ENCODE measurements around the gene SEZ6.

SEZ6 gene

GRCh38 chr17:28996554-28997096 lies 9.2 kb downstream of the SEZ6 start:
- Histone ChIP-seq H3K4me1 (ENCODE audit: low read length) (peaks cover 5% of the 10 kb centered on the region; the same call in 1 of the 2 replicates), H4K20me1 (ENCODE audit: insufficient read depth, low read length) (no peaks in the 10 kb centered on the region), H3K27ac (ENCODE audit: low read length) (no peak overlapping the region), H3K36me3 (replicated peaks; ENCODE audit: low read depth, low read length) (no peaks in the 10 kb centered on the region), H3K4me3 (ENCODE audit: low read length) (no peak overlapping the region), H2AFZ (ENCODE audit: low read depth, low read length) (no peak overlapping the region), H3K9me3 (ENCODE audit: insufficient read depth, low read length) (no peaks in the 10 kb centered on the region), H3K79me2 (ENCODE audit: low read length) (no peaks in the 10 kb centered on the region), H3K27me3 (ENCODE audit: low read depth, low read length) (no peaks in the 10 kb centered on the region), H3K9ac (ENCODE audit: low read length) (no peak overlapping the region), H3K4me2 (ENCODE audit: low read length) (no peak overlapping the region)
- TF ChIP-seq, protein P1, sequence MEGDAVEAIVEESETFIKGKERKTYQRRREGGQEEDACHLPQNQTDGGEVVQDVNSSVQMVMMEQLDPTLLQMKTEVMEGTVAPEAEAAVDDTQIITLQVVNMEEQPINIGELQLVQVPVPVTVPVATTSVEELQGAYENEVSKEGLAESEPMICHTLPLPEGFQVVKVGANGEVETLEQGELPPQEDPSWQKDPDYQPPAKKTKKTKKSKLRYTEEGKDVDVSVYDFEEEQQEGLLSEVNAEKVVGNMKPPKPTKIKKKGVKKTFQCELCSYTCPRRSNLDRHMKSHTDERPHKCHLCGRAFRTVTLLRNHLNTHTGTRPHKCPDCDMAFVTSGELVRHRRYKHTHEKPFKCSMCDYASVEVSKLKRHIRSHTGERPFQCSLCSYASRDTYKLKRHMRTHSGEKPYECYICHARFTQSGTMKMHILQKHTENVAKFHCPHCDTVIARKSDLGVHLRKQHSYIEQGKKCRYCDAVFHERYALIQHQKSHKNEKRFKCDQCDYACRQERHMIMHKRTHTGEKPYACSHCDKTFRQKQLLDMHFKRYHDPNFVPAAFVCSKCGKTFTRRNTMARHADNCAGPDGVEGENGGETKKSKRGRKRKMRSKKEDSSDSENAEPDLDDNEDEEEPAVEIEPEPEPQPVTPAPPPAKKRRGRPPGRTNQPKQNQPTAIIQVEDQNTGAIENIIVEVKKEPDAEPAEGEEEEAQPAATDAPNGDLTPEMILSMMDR (IDR thresholded peaks at IDR 0.05; ENCODE audit: low read depth, low read length) = no peak
- TF ChIP-seq EZH2phosphoT487 (IDR thresholded peaks at IDR 0.05; ENCODE audit: low read depth) = no peak

- H3K4me3 ChIP-seq (ENCODE audit: low read length) = no peak overlapping the region
- H3K4me2 ChIP-seq (ENCODE audit: low read length) = no peak overlapping the region
- H3K9me3 ChIP-seq (ENCODE audit: insufficient read depth, low read length) = no peaks in the 10 kb centered on the region
- peaks cover 5% of the 10 kb centered on the region; the same call in 1 of the 2 replicates for H3K4me1 ChIP-seq (ENCODE audit: low read length)
- H3K27ac ChIP-seq (ENCODE audit: low read length) = no peak overlapping the region
- no peak for TF ChIP-seq EZH2phosphoT487 (IDR thresholded peaks at IDR 0.05; ENCODE audit: low read depth)
- TF ChIP-seq, protein P1 (IDR thresholded peaks at IDR 0.05; ENCODE audit: low read depth, low read length) = no peak
- no peaks in the 10 kb centered on the region for H3K27me3 ChIP-seq (ENCODE audit: low read depth, low read length)
- no peaks in the 10 kb centered on the region for H4K20me1 ChIP-seq (ENCODE audit: insufficient read depth, low read length)
- no peaks in the 10 kb centered on the region for H3K79me2 ChIP-seq (ENCODE audit: low read length)
- no peaks in the 10 kb centered on the region for H3K36me3 ChIP-seq (replicated peaks; ENCODE audit: low read depth, low read length)
- H2AFZ ChIP-seq (ENCODE audit: low read depth, low read length) = no peak overlapping the region
- no peak overlapping the region for H3K9ac ChIP-seq (ENCODE audit: low read length)
Observed at GRCh38 chr17:28993645-28994426, 12.0 kb downstream of the SEZ6 start.

GRCh38 chr17:28992625-28993600 lies 12.9 kb downstream of the SEZ6 start:
- Histone ChIP-seq H3K27me3 (ENCODE audit: low read depth, low read length) (no peaks in the 10 kb centered on the region), H3K4me2 (ENCODE audit: low read length) (no peak overlapping the region), H3K9me3 (ENCODE audit: insufficient read depth, low read length) (no peaks in the 10 kb centered on the region), H3K79me2 (ENCODE audit: low read length) (no peaks in the 10 kb centered on the region), H3K27ac (ENCODE audit: low read length) (no peak overlapping the region), H3K4me1 (ENCODE audit: low read length) (peaks cover 5% of the 10 kb centered on the region; the same call in 1 of the 2 replicates), H3K36me3 (replicated peaks; ENCODE audit: low read depth, low read length) (no peaks in the 10 kb centered on the region), H2AFZ (ENCODE audit: low read depth, low read length) (no peak overlapping the region), H3K4me3 (ENCODE audit: low read length) (no peak overlapping the region), H4K20me1 (ENCODE audit: insufficient read depth, low read length) (no peaks in the 10 kb centered on the region), H3K9ac (ENCODE audit: low read length) (no peak overlapping the region)
- TF ChIP-seq, protein P1 (IDR thresholded peaks at IDR 0.05; ENCODE audit: low read depth, low read length) = no peak
- no peak for TF ChIP-seq EZH2phosphoT487 (IDR thresholded peaks at IDR 0.05; ENCODE audit: low read depth)

Data from OCI-LY3 (cell line).